BJ (cell line): ENCODE data around the gene CYB5R3. TPM values are rescaled to one million over a fixed set of nuclear protein-coding genes. Genes with fewer than 3 reads are reported as not detected.
"Not testable (repeated sequence)": the region's sequence is repeated elsewhere in the genome, so short reads cannot be mapped to it uniquely, and the experiment has no call there.

Experiments used
- CTCF ChIA-PET: fragments of 350-600 bp; formaldehyde crosslinking; extraction: SDS; loops from one replicate; lab custom pipeline; 2021; ENCODE audit warnings: antibody characterized with exemption, inconsistent platforms; lab: Yijun Ruan, JAX
- POLR2A ChIA-PET: fragments of 300-600 bp; sonication (Branson Sonifier 250); formaldehyde crosslinking; extraction: SDS; loops from one replicate; lab custom pipeline; 2021; ENCODE audit warnings: antibody characterized with exemption; lab: Charles Lee
- DNase-seq: peaks from one replicate; pipeline ENCODE4 v3.0.0-alpha.2; 2011; ENCODE audit warnings: low read depth
- H3K27me3 ChIP-seq: 2 replicates; pipeline ENCODE4 v1.6.0; 2011; ENCODE audit warnings: low read length; ENCODE audit not compliant: control insufficient read depth, insufficient read depth
- H3K36me3 ChIP-seq: 2 replicates; pipeline ENCODE4 v1.5.1; 2011; ENCODE audit warnings: low read length; ENCODE audit not compliant: control insufficient read depth, insufficient read depth
- H3K4me3 ChIP-seq: 2 replicates; pipeline ENCODE4 v1.5.1; 2011; ENCODE audit warnings: low read depth, mild to moderate bottlenecking, control low read depth, low read length
- polyA plus RNA-seq: library from polyadenylated mRNA; depleted of rRNA; stranded (reverse); fragments of >200 nt; gene quantifications from 2 replicates; pipeline ENCODE4 v1.2.3, GENCODE V29; 2011
- TF ChIP-seq, protein P1 (sequence below): IDR thresholded peaks from 2 replicates; pipeline ENCODE4 v1.5.1; 2011; ENCODE audit warnings: low read depth, mild to moderate bottlenecking, control low read depth, inconsistent platforms, low read length, moderate library complexity; ENCODE audit not compliant: insufficient read depth

CYB5R3 gene
- polyA plus RNA-seq, 1 experiment = 418 TPM

DNA sequence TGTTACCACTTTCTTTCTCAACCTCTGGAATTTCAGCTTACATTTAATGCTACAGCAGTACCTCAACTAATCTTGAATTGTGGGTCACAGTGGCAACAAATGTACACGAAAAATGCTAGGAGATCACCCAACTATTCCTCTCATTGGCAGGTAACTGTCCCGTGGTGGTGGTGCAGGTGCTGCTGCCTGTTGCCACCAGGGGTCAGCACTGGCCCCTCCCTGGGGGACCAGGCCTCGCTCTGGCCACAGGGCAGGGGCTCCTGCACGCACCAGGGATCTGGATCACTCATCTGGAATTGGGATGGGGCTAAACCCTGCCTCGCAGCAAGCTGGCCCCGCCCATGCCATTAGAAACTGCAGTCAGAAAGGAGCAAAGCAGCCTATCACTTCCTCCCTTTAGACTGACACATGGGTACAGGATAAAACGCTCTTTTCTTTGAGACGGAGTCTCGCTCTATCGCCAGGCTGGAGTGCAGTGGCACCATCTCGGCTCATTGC, 27.6 kb downstream of the CYB5R3 start:
- CTCF ChIA-PET = interaction anchor here (0.6 to 3.8 kb wide), 21 partner anchors 9 to 469 kb away, joined by 3 to 24 read pairs (median 4); partner anchors contain the start of genes A4GALT, ATP5MGL and CYB5R3
- Histone ChIP-seq H3K36me3 (peaks cover 36% of the 10 kb centered on the region), H3K27me3 (no peaks in the 10 kb centered on the region), H3K4me3 (no peak overlapping the region)
- DNase-seq = no peak
- TF ChIP-seq, protein P1, sequence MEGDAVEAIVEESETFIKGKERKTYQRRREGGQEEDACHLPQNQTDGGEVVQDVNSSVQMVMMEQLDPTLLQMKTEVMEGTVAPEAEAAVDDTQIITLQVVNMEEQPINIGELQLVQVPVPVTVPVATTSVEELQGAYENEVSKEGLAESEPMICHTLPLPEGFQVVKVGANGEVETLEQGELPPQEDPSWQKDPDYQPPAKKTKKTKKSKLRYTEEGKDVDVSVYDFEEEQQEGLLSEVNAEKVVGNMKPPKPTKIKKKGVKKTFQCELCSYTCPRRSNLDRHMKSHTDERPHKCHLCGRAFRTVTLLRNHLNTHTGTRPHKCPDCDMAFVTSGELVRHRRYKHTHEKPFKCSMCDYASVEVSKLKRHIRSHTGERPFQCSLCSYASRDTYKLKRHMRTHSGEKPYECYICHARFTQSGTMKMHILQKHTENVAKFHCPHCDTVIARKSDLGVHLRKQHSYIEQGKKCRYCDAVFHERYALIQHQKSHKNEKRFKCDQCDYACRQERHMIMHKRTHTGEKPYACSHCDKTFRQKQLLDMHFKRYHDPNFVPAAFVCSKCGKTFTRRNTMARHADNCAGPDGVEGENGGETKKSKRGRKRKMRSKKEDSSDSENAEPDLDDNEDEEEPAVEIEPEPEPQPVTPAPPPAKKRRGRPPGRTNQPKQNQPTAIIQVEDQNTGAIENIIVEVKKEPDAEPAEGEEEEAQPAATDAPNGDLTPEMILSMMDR = peak; percentile 89
- POLR2A ChIA-PET = no interaction called here

DNA sequence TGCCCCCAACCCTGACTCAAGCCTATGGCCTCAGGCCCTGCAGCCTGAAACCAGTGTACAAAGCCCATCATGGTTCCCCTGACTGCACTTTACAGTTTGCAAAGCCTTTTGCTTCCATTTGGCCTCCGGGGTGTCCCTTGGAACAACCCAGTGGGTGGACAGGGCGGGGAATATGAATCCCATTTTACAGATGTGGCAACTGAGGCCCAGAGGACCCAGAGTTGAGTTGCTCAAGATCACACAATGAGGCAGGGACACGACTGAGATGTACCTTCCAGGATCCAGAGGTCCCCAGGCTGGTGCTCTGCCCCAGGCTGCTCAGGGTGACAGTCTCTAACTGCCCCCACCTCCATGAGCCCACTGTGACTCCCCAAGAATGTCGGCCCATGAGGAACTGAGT, 29.1 kb downstream of the CYB5R3 start:
- peaks cover 32% of the 10 kb centered on the region for H3K36me3 ChIP-seq
- TF ChIP-seq, protein P1 = no peak
- ChIA-PET POLR2A (no interaction called here), CTCF (interaction anchor here (1.1 to 3.8 kb wide), 4 partner anchors 8 to 207 kb away, joined by 4 to 24 read pairs (median 6); no protein-coding TSS in a partner anchor)
- no peaks in the 10 kb centered on the region for H3K27me3 ChIP-seq
- no peak overlapping the region for H3K4me3 ChIP-seq
- DNase-seq = no peak

DNA sequence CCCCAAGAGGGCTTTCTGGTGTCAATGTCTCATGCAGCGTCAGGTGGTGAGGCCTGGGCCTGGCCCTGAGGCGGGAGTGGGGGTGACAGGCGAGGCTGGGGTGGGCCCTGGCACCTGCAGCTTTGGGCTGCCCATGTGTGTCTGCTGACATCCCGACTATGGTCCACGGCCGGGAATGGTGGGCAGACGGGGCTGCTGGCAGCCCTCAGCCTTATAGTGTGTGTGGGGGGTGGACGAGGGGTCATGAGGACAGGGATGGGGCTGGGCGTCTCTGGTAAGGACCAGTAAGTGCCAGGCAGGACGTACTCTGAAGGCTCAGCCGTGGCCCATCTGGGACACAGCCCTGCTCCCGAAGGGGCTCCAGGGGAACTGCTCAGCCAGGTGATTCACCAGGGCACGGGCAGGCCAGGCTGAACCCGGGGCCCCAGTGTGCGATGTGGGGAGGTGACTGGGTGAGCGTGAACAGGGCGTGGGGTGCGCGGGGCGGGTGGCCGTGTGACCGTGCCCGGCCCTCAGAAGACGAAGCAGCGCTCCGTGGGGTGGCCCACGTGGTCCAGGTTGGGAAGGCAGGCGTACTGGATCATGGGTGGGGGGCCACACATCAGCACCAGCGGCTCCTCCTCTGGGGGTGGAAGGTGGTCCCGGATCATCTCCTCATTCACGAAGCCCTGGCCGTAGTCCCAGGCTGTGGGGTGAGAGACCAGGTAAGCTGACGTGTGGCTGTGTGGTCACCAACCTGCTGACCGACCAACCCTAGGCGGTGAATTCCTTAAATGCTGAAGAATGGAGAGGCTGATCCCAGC, 29.7 kb downstream of the CYB5R3 start:
- POLR2A ChIA-PET = no interaction called here
- TF ChIP-seq, protein P1 = no peak
- no peak for DNase-seq
- Histone ChIP-seq H3K36me3 (peaks cover 32% of the 10 kb centered on the region), H3K4me3 (no peak overlapping the region), H3K27me3 (no peaks in the 10 kb centered on the region)
- CTCF ChIA-PET = no interaction called here

DNA sequence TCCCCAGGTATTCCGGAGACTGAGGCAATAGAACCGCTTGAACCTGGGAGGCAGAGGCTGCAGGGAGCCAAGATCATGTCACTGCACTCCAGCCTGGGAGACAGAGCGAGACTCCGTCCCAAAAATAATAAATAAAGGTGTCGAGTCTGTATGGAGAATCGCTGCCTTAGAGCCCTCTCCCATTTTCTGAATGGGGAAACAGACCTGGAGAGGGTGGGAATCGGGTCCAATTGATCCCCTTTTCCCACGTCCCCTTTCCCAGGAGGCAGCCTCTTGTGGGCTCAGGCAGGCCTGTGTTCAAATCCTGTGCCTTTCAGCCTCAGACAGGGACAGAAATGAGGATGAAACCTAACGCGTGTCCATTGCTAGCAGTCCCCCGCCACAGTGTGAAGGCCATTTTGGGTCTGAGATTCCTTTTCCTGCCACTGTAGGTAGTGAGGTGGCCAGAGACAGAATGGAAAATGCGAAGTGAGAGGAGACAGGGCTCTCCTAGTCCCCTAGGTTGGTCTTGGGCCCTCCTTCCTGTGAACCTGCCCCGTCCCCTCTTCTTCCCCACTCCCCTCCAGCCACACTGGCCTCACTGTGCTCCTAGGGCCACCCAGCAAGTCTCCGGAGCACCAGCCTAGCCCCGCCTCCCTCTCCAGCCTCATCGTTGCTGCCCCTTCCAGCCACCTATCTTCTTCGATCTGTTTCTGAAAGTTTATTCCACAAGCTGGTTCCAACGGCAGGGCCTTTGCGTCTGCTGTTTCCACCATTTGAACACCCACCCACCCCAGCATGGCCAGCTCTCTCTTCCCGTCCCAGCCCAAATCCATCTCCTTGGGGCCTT, 31.8 kb downstream of the CYB5R3 start:
- peaks cover 18% of the 10 kb centered on the region for H3K36me3 ChIP-seq
- no peak overlapping the region for H3K4me3 ChIP-seq
- H3K27me3 ChIP-seq = no peaks in the 10 kb centered on the region
- ChIA-PET POLR2A (no interaction called here), CTCF (no interaction called here)
- no peak for DNase-seq
- TF ChIP-seq, protein P1 = no peak

DNA sequence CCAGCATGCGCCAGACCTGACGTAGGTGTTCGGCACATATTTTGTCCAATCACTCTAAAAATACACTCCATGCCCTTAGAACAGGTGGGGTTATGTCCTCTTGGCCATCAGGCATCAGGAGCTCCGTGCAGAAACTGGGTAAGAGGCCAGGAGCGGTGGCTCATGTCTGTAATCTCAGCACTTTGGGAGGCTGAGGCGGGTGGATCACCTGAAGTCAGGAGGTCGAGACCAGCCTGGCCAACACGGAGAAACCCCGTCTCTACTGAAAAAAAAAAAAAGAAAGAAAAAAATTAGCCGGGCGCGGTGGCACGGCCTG, 33.4 kb downstream of the CYB5R3 start:
- DNase-seq, H3K27me3 ChIP-seq: not testable (repeated sequence)
- POLR2A ChIA-PET = interaction anchor here (0.6 kb wide), 1 partner anchor 247 kb away, joined by 12 read pairs; no protein-coding TSS in a partner anchor
- CTCF ChIA-PET = interaction anchor here (1.3 to 1.7 kb wide), 2 partner anchors 16 to 242 kb away, joined by 3 to 4 read pairs; no protein-coding TSS in a partner anchor
- peak overlapping the region; percentile 18 for H3K4me3 ChIP-seq
- H3K36me3 ChIP-seq = peaks cover 18% of the 10 kb centered on the region
